Mononuclear cell (primary cell): ENCODE data around the gene TMEM176A. TPM values are rescaled to one million over a fixed set of nuclear protein-coding genes. Genes with fewer than 3 reads are reported as not detected.

Experiments
- H3K27me3 ChIP-seq: 2 replicates; pipeline ENCODE4 v1.6.0; 2011; ENCODE audit warnings: low read length, control low read depth; ENCODE audit not compliant: insufficient read depth
- H3K4me1 ChIP-seq: 2 replicates; pipeline ENCODE4 v1.5.1; 2011; ENCODE audit warnings: mild to moderate bottlenecking, low read length, control low read depth; ENCODE audit not compliant: insufficient read depth
- H3K4me3 ChIP-seq: 2 replicates; pipeline ENCODE4 v1.5.1; 2011; ENCODE audit warnings: mild to moderate bottlenecking, low read length, moderate library complexity
- H3K9me3 ChIP-seq: 2 replicates; pipeline ENCODE4 v1.5.1; 2011; ENCODE audit warnings: low read depth, mild to moderate bottlenecking, control low read depth, low read length
- total RNA-seq: library from RNA; depleted of rRNA; stranded (reverse); fragments of >200 nt; gene quantifications from one replicate; pipeline ENCODE4 v1.2.3, GENCODE V29; 2012

Gene TMEM176A
- total RNA-seq, 1 donor: 2.1 TPM

GRCh38 chr7:150823043-150823442 is 22.5 kb downstream of the TMEM176A start:
- H3K27me3 ChIP-seq: peaks cover 6% of the 10 kb centered on the region

DNA sequence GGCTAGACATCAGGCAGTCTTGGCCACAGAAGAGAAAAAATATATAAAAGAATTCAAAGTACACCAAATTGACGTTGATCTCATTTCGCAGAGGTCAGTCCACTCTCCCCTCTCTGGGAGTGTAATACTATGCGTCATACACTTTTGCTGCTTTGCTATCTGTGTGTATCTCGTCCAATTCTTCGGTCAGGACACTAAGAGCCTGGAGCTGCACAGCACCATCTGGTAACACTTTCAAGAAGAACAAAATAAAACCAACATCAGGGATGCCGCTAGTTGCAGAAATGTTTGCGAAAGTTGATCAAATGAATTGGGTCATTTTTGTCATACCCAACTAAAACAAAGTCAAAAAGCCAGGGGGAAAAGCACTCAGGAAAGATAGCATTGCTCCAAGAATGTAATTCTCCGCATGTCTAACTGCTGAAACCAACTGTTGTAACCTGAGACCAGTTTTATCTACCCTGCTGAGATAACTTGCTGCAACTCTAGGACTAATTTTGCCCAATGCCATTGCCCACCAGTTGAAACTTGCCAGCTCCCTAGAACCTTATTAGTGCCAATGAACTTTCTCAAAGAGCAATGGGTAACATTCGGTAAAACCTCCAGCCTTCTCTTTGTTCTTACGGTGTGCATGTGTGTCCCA is 23.0 kb downstream of the TMEM176A start:
- no peaks in the 10 kb centered on the region for H3K4me1 ChIP-seq
- no peak overlapping the region for H3K4me3 ChIP-seq
- no peaks in the 10 kb centered on the region for H3K9me3 ChIP-seq
- H3K27me3 ChIP-seq: peaks cover 3% of the 10 kb centered on the region

More at GRCh38 chr7:150823043-150823442, 22.5 kb downstream of the TMEM176A start:
- no peak overlapping the region for H3K4me3 ChIP-seq
- H3K4me1 ChIP-seq: no peaks in the 10 kb centered on the region
- H3K9me3 ChIP-seq: no peaks in the 10 kb centered on the region

GRCh38 chr7:150824379-150825177 is 24.0 kb downstream of the TMEM176A start:
- Histone ChIP-seq H3K4me1 (no peaks in the 10 kb centered on the region), H3K27me3 (peaks cover 3% of the 10 kb centered on the region), H3K4me3 (no peak overlapping the region), H3K9me3 (no peaks in the 10 kb centered on the region)

GRCh38 chr7:150826061-150826849 is 25.7 kb downstream of the TMEM176A start:
- Histone ChIP-seq H3K27me3 (peaks cover 3% of the 10 kb centered on the region), H3K4me1 (no peaks in the 10 kb centered on the region), H3K9me3 (no peaks in the 10 kb centered on the region), H3K4me3 (no peak overlapping the region)

DNA sequence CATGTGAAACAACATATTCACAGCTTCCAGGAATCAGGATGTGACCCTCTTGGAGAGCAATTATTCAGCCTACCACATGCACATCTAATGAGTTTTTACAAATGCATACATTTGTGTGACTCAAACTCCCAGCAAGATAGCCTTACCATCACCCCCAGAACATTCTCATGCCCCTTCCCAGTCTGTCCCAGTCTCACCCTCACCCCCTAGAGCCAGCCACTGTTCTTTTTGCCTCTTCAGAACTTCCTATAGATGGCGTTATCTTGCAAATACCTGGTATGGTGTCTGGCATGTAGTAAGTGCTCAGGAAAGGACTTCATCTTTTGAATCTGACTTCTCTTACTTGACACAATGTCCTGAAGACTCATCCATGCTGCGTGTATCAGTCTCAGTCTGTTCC is 27.8 kb downstream of the TMEM176A start:
- Histone ChIP-seq H3K9me3 (no peaks in the 10 kb centered on the region), H3K4me3 (no peak overlapping the region), H3K4me1 (no peaks in the 10 kb centered on the region), H3K27me3 (peaks cover 8% of the 10 kb centered on the region)

DNA sequence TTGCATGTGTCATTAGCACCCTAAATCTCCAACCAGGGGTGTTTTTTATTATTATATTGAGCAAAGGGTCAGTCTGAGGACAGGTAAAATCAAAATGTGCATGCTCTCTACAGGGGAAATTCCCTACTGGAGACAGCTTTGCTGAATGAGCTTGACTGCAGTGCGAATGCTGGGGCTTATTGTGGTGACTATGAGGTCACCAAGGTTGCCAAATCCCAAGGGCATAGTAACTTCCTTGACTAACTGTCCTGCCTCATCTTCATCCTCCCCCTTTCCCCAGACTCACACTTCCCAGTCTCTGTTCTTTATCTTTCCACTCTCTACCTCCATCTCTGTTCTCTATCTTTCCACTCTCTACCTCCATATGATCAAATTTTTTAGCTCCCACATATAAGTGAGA is 28.9 kb downstream of the TMEM176A start:
- Histone ChIP-seq H3K9me3 (no peaks in the 10 kb centered on the region), H3K27me3 (peaks cover 8% of the 10 kb centered on the region), H3K4me3 (no peak overlapping the region), H3K4me1 (no peaks in the 10 kb centered on the region)

- Histone ChIP-seq H3K9me3 (no peaks in the 10 kb centered on the region), H3K4me1 (no peaks in the 10 kb centered on the region), H3K27me3 (peaks cover 8% of the 10 kb centered on the region), H3K4me3 (no peak overlapping the region)
Observed at GRCh38 chr7:150830937-150831336, 30.4 kb downstream of the TMEM176A start.

DNA sequence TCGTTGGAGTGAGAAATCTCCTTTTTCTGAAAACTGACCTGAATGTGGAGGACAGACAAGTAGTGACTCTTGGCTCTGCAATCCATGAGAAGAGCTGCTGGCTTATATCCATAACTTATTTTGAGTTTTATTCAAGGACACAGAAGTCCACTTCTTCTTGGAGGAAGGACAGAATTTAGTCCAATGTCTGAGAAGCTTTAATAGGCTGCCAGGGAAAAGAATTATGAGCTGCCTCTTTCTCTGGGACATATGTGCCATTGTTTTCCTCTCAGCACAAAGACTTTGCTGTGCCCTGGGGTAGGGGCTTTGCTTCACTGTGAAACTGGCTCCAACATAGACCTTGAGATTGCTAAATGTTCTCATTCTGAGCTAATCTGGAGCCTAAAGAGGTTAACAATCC is 31.3 kb downstream of the TMEM176A start:
- Histone ChIP-seq H3K9me3 (no peaks in the 10 kb centered on the region), H3K27me3 (peaks cover 6% of the 10 kb centered on the region), H3K4me1 (no peaks in the 10 kb centered on the region), H3K4me3 (no peak overlapping the region)

DNA sequence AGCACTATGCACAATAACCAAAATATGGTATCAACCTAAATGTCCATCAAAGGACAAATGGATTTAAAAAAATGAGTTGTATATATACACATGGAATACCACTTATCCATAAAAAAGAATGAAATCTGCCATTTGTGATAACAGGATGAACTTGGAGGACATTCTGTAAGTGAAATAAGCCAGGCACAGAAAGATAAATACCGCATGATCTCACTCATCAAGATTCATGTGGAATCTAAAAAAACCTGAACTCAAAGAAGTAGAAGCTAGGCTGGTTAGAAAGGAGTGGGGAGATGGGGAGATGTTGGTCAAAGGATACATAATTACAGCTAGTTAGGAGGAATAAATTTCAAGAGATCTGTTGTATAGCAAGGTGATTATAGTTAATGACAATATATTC is 34.5 kb downstream of the TMEM176A start:
- Histone ChIP-seq H3K4me1 (no peaks in the 10 kb centered on the region), H3K9me3 (no peaks in the 10 kb centered on the region), H3K4me3 (no peak overlapping the region), H3K27me3 (peaks cover 6% of the 10 kb centered on the region)

DNA sequence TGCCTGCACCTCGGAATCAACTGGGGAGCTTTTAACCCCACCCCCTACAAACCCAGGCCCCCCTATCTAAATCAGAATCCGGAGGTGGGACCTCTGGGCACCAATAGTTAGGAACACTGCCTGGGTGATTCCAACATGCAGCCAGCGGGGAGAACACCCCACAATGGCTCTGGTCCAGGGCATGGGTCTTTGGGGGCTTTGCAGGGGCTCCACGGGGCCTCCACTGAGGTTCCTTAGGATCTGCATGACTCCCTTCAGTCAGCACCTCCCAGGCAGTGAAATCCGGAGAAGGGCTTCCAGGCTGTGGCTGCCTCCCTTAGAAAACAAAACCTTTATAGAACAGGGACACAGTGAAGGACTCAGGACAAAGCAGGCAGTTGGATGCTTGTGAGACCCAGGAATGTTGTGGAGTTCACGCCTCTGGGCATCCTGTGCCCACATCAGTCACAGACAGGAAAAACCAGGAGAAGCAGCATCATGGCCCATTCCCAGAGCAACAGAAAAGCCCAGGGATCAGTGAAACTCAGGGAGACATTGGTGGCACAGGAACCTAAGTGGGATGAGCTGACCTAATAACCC is 35.2 kb downstream of the TMEM176A start:
- Histone ChIP-seq H3K9me3 (no peaks in the 10 kb centered on the region), H3K4me1 (no peaks in the 10 kb centered on the region), H3K27me3 (peaks cover 6% of the 10 kb centered on the region), H3K4me3 (no peak overlapping the region)

- Histone ChIP-seq H3K27me3 (no peaks in the 10 kb centered on the region), H3K9me3 (no peaks in the 10 kb centered on the region), H3K4me1 (no peaks in the 10 kb centered on the region), H3K4me3 (no peak overlapping the region)
Observed at GRCh38 chr7:150838965-150839650, 38.5 kb downstream of the TMEM176A start.

DNA sequence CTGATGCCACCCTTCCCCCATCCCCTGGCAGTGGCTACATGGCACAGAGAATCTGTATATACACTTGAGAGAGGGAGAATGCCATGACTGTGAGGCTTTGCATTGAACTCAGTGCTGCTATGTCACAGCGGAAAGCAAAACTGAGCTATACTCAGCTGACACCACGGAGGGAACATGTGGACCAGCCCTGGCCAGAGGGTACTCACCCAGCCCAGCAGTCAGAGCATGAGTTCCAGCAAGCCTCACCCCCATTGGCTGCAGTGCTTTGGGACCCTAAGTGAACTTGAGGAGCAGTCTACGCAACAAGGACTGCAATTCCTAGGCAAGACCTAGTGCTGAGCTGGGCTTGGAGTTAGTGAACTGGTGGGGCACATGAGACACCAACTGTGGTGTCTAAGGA is 41.4 kb downstream of the TMEM176A start:
- H3K4me1 ChIP-seq: no peaks in the 10 kb centered on the region
- no peak overlapping the region for H3K4me3 ChIP-seq
- H3K9me3 ChIP-seq: no peaks in the 10 kb centered on the region
- H3K27me3 ChIP-seq: no peaks in the 10 kb centered on the region

GRCh38 chr7:150842716-150843115 is 42.1 kb downstream of the TMEM176A start:
- Histone ChIP-seq H3K4me1 (no peaks in the 10 kb centered on the region), H3K4me3 (no peak overlapping the region), H3K27me3 (no peaks in the 10 kb centered on the region), H3K9me3 (no peaks in the 10 kb centered on the region)

DNA sequence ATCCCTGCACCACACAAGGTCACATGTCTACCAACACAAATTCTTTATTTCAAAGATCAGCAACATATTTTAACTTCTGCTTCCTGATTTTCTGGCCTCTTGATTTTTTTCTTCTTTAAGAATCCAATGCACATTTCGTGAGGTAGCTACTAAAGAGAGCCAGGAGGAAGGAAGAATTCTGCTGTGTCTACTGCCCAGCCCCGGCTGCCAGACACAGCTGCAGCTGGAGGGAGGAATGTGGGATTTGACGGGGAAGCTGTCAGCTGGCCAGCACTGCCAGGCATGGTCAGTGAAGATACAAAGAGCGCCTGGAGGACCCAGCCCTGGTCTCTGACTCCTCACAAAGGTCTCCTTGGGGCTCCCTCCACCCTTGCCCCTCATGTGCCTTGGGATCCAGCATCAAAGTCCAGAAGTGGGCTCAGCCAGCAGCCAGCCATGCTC is 44.9 kb downstream of the TMEM176A start:
- no peak overlapping the region for H3K4me3 ChIP-seq
- no peaks in the 10 kb centered on the region for H3K9me3 ChIP-seq
- H3K27me3 ChIP-seq: peaks cover under 1% of the 10 kb centered on the region
- no peaks in the 10 kb centered on the region for H3K4me1 ChIP-seq
